HG03196 (cell line): ENCODE measurements around the gene LCNL1.

Experiments
- ATAC-seq: cut with Tn5 transposase; IDR thresholded peaks from one replicate; pipeline ENCODE4 v1.9.1; 2021; ENCODE audit not compliant: unreplicated experiment

The LCNL1 gene

DNA sequence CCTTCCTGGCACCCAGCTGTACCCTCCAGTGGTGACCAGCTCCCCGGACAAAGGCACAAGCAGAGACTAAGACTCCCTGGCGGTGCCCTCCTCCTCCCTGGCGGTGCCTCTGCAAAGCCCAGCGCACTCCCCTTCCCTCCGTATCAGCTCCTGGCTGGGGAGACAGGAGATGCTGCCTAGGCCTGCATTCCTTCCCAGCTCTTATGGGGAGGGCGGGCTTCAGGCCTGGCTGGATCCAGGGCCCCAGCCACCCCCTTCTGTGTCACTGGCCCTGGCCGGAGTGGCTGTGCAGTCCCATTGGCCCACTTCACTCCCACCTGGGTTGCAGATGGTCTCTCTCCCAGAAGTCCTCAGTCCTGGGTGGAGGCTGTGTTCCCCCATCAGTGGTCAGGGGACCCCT, 24.3 kb upstream of the LCNL1 start:
- no peak for ATAC-seq

DNA sequence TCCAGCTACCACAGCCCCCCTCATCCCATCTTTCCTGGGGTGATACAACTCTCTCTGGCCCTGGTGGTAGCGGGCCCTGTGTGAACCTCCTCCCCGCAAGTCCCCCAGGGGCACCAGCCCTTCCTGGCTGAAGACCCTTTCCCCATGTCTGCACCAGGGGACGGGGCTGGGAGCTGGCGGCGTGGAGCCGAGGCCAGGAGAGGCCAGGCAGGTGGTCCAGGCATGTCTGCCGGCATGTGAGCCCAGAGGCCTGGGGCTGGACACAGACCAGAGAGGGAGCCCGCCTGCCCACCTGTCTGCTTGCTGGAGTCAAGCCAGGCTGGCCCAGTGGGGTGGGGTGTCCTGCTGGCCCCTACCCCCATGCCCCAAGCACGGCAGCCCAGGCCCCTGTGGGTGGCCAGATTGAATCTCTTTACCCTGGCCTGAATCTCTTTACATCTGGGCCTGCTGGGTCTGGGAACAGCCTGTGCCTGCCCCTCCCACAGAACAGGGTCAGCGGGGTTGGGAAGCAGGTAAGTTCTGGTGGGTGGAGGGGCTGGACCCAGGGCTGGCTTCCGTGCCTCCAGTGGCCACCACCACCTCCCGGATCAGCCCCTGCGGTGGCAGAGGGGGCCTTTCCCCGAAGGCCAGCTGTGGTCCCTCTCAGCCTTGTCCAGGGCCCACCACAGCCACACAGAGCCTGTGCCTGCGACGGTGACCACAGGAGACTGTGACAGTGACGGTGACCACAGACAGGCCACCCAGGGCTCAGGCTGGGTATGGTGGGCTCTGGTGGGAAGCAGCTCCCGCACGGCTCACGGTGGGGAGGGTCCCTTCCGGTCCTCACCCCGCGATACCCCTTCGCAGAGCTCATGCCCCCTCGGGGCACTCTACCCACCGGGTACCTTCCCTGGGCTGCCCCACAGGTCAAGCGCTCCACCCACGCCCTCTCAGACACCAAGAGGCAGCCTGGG, 23.6 kb upstream of the LCNL1 start:
- no peak for ATAC-seq

DNA sequence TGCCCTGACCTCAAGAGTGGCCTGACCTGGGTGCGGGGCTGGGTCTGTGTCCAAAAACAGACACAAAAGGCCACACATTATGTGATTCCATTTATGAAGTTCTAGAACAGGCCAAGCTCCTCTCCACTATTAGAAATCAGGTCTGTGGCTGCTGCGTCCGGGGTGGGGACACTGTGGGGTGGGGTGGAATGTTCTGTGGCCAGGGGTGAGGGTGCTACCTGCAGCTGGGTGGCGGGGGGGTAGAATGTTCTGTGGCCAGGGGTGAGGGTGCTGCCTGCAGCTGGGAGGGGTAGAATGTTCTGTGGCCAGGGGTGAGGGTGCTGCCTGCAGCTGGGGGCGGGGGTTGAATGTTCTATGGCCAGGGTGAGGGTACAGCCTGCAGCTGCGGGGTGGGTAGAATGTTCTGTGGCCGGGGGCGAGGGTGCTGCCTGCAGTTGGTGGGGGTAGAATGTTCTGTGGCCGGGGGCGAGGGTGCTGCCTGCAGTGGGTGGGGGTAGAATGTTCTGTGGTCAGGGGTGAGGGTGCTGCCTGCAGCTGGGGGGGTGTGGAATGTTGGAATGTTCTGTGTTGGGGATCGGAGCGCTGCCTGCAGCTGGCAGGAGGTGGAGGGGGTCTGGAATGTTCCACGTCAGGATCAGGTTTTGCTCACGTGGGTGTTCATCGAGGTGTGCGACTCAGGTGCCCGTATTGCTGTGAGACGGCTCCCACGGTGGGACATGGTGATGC, 22.4 kb upstream of the LCNL1 start:
- no peak for ATAC-seq

DNA sequence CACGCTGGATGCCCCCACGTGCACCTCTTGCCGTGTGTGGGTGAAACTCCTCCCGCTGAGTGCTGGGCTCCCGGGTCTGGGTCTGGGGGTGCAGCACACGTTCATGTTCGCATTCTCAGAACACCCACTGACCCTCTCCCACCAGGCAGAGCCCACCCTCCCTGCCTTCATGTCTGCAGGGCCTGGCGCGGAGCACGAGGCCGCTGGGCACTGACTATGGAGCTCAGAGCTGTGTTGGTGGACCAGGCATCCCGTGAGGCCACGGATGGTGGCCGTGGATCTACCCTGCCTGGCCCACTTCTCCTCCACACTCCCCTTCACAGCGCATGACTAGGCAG, 21.9 kb upstream of the LCNL1 start:
- ATAC-seq: no peak

DNA sequence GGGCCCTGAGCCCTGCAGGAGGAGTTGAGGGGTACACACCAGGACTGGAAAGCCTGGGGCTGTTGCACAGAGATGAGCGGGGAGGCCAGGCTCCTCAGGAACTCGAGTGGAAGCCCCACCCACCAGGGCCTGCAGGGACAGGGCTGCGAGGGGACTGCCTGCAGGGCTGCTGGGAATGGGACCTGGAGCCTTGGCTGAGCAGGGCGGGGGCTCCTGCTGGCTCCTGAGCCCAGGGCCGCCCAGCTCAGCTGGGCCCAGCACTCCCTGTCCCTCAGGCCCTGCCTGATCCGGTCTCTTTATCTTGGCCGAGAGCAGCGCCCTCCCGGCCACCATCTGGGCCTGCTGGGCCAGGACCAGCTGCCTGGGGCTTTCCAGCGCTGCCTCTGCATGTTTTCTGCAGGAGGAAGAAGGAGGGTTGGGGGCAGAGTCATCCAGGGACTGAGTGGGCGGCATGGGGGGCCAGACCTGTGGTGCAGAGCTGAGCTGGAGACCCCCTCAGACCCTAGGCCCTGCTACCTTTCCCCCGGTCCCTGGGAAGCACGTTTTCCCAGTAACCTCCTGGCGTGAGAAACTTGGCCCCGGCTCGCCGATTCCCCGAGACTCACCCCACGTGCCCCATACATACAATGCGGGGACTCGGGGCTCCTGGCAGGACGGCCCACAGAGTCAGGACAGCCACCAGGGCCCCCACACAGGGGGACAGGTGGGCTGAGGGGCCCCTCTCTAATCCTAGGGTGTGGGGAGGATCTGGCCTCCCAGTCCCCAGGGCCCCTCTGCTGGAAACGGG, 21.3 kb upstream of the LCNL1 start:
- ATAC-seq: no peak

DNA sequence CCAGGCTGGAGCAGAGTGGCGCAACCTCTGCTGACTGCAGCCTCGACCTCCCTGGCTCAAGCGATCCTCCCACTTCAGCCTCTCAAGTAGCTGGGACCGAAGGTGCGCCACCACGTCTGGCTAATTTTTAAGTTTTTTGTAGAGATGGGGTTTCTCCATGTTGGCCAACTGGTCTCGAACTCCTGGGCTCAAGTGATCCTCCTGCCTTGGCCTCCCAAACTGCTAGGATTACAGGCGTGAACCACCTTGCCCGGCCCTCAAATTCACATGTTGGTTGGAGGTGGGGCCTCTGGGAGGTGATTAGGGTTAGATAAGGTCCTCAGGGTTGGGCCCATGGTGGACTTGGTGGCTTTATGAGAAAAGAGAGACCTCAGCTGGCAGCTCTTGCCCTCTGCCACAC, 20.6 kb upstream of the LCNL1 start:
- ATAC-seq: no peak

DNA sequence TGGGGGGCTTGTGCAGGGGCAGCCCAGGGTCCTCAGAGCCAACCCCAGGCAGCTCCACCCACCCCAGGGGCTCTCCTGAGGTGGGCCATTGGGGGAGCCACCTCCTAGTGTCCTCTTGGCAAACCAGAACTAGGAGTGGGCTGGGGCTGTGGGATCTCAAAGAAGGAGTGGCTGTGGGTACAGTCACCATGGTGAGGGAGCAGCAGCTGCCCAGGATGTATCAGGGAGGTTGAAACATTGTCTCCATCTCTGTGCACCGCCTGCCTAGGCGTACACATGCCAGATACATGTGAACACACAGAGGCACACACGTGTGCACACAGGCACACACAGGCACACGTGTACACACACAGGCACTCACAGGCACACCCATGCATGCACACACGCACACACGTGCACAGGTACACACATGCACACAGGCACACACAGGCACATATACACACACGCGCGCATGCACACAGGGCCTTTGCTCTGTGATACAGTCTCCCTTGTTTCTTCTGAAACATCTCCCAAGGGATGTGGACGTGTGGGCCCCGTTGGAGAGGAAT, 20.0 kb upstream of the LCNL1 start:
- ATAC-seq: no peak

DNA sequence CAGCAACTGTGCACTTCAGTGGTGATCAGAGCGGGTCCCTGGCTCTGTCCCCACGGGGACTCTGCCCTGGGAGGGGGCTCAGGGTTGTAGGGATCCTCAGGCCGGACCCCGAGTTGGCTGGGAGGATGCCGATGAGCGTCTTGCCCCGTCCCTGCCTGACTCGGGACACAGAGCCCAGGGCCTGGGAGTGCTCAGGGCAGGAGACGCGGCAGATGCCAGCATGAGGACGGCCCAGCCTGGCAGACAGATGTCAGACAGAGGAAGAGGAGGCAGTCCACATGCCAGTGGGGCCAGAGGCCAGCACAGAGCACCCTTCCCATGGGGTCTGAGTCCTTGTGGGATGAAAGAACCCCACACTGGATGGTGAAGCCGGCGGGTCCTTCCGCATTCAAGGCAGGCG, 19.5 kb upstream of the LCNL1 start:
- no peak for ATAC-seq

DNA sequence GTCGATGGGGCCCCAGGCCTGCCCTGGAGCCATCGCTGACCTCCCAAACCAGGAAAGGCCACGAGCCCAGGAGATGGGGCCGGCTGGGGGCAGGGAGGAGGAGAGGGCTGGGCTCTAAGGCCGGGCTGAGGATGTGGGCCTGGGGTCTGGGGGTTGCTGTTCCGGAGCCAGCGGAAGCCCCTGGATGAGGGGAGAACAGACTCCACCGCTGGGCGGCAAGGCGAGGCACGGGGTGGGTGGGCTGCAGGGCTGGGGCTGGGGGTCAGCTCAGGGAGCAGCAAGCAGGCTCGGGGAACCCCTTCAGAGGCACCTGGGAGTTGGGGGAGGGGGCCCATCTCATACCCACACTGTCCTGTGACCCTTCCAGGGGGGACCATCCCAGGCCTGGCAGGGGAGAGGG, 19.0 kb upstream of the LCNL1 start:
- no peak for ATAC-seq

DNA sequence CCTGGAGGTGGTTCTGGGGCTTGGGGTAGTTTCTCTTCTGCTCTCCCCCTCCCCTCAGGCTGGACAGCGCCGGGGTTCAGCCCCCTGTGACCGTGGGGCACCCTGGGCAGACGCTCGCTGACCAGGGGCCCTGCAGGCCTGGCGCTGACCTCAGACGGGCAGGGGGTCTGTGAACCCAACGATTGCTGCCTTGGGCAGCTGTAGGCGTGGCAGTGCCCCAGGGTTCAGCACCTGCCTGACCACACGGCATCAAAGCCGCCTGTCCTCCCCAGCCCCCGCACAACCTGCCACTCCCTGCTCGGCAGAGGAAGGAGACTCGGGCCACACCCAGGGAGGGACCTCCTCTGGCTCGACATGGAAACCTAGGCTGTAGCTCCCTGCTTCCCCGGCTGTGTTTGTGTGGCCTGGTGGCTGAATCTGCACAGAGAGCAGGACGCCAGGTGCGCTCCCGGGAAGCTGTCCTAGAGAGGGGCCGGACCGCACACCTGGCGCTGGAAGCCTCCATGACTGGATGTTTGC, 18.6 kb upstream of the LCNL1 start:
- no peak for ATAC-seq

DNA sequence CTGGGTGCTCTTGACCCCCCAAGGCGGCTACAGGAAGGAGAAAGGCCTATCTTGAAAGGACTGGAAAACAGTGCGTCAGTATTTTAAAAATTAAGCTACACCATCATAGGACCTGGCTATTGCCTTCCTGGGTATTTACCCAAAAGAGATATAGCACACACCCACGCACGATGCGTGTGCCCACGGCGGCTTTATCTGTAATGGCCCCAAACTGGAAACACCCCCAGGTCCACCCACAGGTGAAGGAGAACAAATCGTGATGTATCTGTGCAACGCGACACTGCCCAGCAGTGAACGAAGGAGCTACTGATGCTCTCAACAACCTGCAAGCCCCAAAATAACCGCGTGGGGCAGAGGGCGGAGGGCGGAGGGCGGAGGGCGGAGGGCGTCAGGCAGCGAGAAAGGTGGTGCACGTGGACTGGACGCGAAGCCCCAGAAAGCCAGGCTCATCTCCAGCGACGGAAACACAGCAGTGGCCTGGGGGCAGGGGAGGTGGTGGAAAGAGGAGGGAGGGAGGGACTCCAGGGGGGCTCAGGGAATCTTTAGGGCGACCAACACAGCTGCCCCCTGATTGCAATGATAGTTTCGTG, 17.9 kb upstream of the LCNL1 start:
- ATAC-seq: no peak

DNA sequence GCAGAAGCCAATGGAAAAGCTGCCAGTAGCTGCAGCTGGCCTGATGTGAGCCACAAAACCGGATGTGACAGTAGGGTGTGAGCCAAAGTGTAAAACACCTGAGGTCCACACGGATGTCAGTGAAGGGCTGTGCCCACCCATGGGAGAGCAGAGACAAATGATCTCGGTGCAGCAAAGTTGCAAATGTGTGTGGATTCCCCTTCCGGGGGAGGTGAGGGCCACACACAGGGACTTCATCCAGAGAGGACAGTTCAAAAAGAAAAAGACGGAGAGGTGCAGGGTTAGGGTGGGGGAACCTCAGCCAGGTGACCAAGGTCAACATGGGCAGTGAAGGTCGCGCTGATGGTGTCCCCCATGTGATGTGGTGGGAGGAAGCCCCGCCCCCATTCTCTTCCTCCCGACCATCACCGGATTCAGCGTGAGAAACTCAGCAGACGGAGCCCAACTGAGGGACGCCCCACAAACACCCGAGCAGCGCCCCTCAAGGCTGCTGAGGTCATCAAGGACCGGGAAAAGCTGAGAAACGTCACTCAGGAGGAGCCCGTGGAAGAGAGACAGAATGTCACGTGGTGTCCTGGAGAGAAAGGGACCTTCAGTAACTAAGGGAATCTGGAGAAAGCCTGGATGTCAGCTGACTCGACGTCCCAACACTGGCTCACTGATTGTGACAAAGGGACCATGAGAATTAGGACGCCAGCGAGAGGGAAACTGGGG, 16.9 kb upstream of the LCNL1 start:
- no peak for ATAC-seq

DNA sequence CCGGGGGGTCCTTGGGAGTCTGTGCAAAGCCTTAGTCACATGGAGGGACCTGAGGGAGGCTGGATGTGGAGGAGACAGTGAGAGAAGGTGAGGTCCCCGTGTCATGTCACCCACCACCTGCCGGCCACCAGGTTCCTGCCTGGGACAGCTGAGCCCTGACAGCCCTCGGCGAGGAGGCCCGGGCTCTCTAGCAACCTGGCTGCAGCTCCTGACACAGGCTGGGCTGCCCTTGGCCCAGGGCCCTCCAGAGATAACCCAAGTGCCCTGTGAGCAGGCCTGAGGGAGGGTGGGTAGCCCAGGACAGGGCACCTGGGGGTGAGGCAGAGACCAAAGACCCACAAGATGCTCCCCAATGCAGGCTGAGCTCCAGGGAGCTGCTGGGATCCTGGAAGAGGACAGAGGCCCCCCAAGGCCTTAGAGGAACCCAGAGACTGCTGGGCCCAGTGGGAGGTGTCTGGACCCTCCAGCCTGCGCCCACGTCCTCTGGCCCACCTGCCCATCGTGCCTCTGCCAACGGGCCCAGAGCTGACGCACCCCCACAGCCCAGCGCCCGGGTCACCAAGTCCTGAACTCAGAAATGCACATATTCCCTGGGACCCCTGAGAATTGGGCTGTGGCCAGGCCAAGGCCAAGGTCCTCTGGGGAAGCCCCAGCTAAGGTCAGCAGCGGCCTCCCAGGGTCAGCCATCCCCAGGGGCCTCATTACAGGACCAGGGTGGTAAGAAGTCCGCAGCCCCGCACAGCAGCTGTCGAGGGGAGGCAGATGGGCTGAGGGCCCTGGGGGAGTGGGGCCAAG, 14.3 kb upstream of the LCNL1 start:
- ATAC-seq: no peak

DNA sequence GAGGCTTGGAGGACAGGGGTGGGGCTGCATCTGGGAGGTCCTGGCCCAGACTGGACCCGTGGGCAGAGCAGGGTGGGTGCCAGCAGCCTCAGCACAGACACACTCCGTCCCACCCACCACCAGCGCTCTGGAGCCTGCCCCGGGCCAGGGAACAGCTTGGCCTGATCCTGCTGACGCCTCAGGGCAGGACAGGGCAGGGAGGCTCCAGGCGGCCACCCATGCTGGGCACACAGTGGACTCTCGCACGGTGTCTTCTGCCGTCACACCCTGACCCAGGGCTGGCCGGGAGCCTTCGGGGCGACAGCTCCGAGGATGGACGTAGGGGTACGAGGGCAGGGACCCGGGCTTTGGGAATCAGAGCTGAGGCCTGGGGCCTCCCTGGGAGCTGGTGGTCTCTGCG, 13.6 kb upstream of the LCNL1 start:
- no peak for ATAC-seq

DNA sequence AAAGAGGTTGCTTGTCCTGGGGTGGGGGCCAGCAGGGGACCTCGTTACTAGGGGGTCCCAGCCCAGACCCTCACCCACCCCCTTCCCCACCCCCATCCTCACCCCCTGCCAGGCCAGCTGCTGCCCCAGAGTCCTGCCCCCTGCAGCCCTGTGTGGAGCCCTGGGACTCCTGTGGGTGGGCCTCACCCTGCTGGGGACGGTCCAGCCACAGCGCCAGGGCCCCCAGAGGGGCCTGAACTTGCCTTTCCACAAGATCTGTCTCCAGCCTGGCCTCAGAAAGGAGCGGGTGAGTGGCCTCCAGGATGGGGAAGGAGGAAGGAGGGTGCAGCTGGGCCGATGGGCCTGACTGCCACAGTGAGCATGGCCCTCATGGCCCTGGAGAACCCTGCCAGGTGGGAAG, 13.0 kb upstream of the LCNL1 start:
- ATAC-seq: no peak

DNA sequence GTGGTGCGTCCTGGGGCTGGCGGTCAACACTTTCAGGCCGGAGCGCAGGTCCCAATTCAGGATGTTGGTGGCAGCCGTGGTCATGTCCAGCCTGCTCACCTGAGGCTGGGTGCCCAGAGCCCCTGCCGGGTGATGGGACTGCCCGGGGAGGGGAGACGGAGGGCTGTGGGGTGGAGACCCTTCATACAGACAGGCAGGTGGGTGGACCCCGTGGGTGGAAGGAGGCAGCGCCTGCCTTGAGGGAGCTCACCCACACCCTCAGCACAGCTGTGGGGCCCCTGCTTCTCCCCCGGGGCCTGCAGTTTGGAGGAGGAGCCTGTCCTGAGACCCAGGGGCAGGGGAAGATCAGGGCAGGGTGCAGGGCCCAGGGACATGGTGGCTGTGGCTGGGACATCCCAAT, 12.4 kb upstream of the LCNL1 start:
- no peak for ATAC-seq

DNA sequence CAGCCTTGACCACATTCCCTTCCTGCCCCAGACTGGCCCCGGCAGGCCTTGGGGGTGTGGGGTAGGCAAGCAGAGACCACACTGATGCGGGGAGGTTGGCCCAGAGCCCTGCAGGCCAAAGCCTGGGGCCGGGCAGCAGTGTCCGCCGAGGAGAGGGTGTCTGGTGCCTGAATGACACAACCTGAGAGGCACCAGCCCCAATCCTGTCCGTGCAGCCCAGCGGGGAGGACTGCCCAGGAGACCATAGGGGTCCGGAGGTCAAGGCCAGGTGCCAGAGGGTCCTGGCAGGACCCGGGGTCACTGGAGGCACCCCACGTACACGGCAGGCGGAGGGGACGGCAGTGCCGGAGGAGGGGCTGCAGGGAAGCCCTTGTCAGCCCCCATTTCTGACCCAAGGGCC, 11.0 kb upstream of the LCNL1 start:
- ATAC-seq: no peak

DNA sequence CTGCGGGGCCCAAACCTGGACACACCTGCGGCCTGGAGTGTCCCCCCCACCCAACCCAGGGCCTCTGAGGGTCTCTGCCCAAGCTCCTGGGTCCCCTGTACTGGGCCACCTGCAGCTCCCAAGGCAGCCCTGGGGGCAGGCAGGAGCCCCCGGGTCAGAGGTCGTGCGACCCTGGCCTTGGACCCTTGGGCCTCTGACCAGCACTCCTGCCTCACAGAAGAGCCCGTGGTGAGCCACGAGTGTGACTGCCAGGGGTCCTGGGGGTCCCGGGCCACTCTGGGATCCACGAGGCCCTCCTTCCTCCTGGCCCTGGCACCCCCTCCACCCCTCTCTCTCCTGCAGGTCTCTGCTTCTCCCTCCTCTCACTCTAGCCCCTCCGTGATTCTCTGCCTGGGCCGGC, 10.5 kb upstream of the LCNL1 start:
- no peak for ATAC-seq

DNA sequence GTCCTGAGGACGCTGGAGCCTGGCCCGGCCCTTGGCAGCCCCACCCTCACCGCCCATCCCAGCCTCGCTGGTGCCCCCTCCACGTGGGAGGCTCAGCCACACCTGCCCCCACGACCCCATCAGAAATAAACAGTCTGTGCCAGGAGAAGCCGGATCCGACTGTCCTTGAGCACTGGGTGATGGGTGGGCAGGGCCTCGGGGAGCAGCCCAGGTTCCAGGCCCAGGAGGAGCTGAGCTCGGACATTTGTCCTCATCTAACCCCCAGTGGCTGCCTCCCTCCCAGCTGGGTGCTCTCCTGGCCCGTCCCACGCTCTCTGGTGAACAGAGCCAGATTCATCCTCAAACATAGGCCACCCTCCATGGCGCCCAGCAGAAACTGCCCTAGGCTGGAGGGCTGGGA, 10.1 kb upstream of the LCNL1 start:
- ATAC-seq: no peak
